Hepatic stellate cell (primary cell): ENCODE measurements around the gene ADAM23.

Source experiments
- DNase-seq: peaks from one replicate; pipeline ENCODE4 v3.0.0; 2011; ENCODE audit warnings: low spot score

ADAM23 gene

GRCh38 chr2:206569470-206569869, 126.1 kb downstream of the ADAM23 start:
- DNase-seq, result no peak

GRCh38 chr2:206570199-206570598, 126.9 kb downstream of the ADAM23 start:
- DNase-seq, result no peak

GRCh38 chr2:206572725-206573124, 129.4 kb downstream of the ADAM23 start:
- no peak for DNase-seq

GRCh38 chr2:206573793-206574192, 130.5 kb downstream of the ADAM23 start:
- DNase-seq, result no peak

- no peak for DNase-seq
Measured at GRCh38 chr2:206584323-206585116, 141.2 kb downstream of the ADAM23 start.

GRCh38 chr2:206585335-206585734, 142.0 kb downstream of the ADAM23 start:
- no peak for DNase-seq

- no peak for DNase-seq
Measured at GRCh38 chr2:206586609-206587008, 143.3 kb downstream of the ADAM23 start.

- no peak for DNase-seq
Measured at GRCh38 chr2:206597717-206598218, 154.4 kb downstream of the ADAM23 start.

- no peak for DNase-seq
Measured at GRCh38 chr2:206603243-206603642, 159.9 kb downstream of the ADAM23 start.

GRCh38 chr2:206610451-206610850, 167.1 kb downstream of the ADAM23 start:
- DNase-seq, result no peak

GRCh38 chr2:206611191-206611590, 167.9 kb downstream of the ADAM23 start:
- DNase-seq, result no peak

- no peak for DNase-seq
Measured at GRCh38 chr2:206611736-206612135, 168.4 kb downstream of the ADAM23 start.

GRCh38 chr2:206614811-206615210, 171.5 kb downstream of the ADAM23 start:
- DNase-seq, result no peak

- no peak for DNase-seq
Measured at GRCh38 chr2:206615417-206616089, 172.2 kb downstream of the ADAM23 start.

GRCh38 chr2:206616151-206616550, 172.8 kb downstream of the ADAM23 start:
- DNase-seq, result no peak

GRCh38 chr2:206619011-206619410, 175.7 kb downstream of the ADAM23 start:
- no peak for DNase-seq

- DNase-seq, result no peak
Measured at GRCh38 chr2:206626108-206626507, 182.8 kb downstream of the ADAM23 start.

- DNase-seq, result no peak
Measured at GRCh38 chr2:206627632-206628031, 184.3 kb downstream of the ADAM23 start.

- no peak for DNase-seq
Measured at GRCh38 chr2:206631340-206631739, 188.0 kb downstream of the ADAM23 start.

GRCh38 chr2:206635015-206635414, 191.7 kb downstream of the ADAM23 start:
- DNase-seq, result no peak

- DNase-seq, result no peak
Measured at GRCh38 chr2:206639636-206640035, 196.3 kb downstream of the ADAM23 start.

GRCh38 chr2:206641226-206641625, 197.9 kb downstream of the ADAM23 start:
- no peak for DNase-seq
